Liver (tissue), 9 donors: ENCODE results near the gene RNF31. TPM values are rescaled to one million over a fixed set of nuclear protein-coding genes. Genes with fewer than 3 reads are reported as not detected.

Source experiments
- DNase-seq: peaks from one replicate; pipeline ENCODE4 v3.0.0-alpha.2; 2017; ENCODE audit warnings: low spot score
- H3K27ac ChIP-seq, 2 donors: one replicate each; pipeline ENCODE4 v1.7.0; 2013; ENCODE audit warnings: inconsistent platforms in 2 of 2, low read length in 2 of 2, control low read depth in 1 of 2, low read depth in 1 of 2, mild to moderate bottlenecking in 1 of 2
- H3K27me3 ChIP-seq, 4 donors: one replicate each; pipeline versions ENCODE4 v1.6.1 to v1.7.0; 2013; ENCODE audit warnings: low read length in 3 of 4, inconsistent platforms in 1 of 4, mild to moderate bottlenecking in 1 of 4, moderate library complexity in 1 of 4; ENCODE audit not compliant: control insufficient read depth in 4 of 4, insufficient read depth in 4 of 4
- H3K36me3 ChIP-seq, 4 donors: one replicate each; pipeline versions ENCODE4 v1.6.1 to v1.7.0; 2013; ENCODE audit warnings: low read length in 3 of 4, mild to moderate bottlenecking in 3 of 4, low read depth in 1 of 4, moderate library complexity in 1 of 4; ENCODE audit not compliant: control insufficient read depth in 4 of 4, insufficient read depth in 3 of 4
- H3K4me1 ChIP-seq, 4 donors: one replicate each; pipeline versions ENCODE4 v1.6.1 to v1.7.0; 2013; ENCODE audit warnings: low read length in 3 of 4, mild to moderate bottlenecking in 3 of 4, moderate library complexity in 1 of 4; ENCODE audit not compliant: control insufficient read depth in 4 of 4, insufficient read depth in 4 of 4
- H3K4me3 ChIP-seq, 3 donors: one replicate each; pipeline versions ENCODE4 v1.6.1 to v1.7.0; 2013; ENCODE audit warnings: low read length in 3 of 3, control low read depth in 1 of 3, low read depth in 1 of 3, mild to moderate bottlenecking in 1 of 3
- H3K9ac ChIP-seq, 2 donors: one replicate each; pipeline ENCODE4 v1.7.0; 2013; ENCODE audit warnings: low read length in 2 of 2, mild to moderate bottlenecking in 2 of 2, moderate library complexity in 2 of 2, control low read depth in 1 of 2, low read depth in 1 of 2
- H3K9me3 ChIP-seq, 4 donors: one replicate each; pipeline versions ENCODE4 v1.6.1 to v1.7.0; 2013; ENCODE audit warnings: low read length in 3 of 4; ENCODE audit not compliant: control insufficient read depth in 4 of 4
- ATF3 ChIP-seq: IDR thresholded peaks from 2 replicates; pipeline ENCODE4 v1.6.1; 2016; ENCODE audit warnings: antibody characterized with exemption
- CTCF ChIP-seq: fragments of 150-350 bp; IDR thresholded peaks from 2 replicates; pipeline ENCODE4 v1.5.1; 2017; ENCODE audit warnings: improper control_type of control experiment, low read depth, low read length; ENCODE audit not compliant: missing input control
- EGR1 ChIP-seq, 2 donors: IDR thresholded peaks; 2 replicates each; pipeline ENCODE4 v1.6.1; 2016 to 2018; ENCODE audit warnings: antibody characterized with exemption in 2 of 2, low read depth in 2 of 2
- FOXA1 ChIP-seq: IDR thresholded peaks from 2 replicates; pipeline ENCODE4 v1.6.1; 2016; ENCODE audit warnings: antibody characterized with exemption
- FOXA2 ChIP-seq: IDR thresholded peaks from 2 replicates; pipeline ENCODE4 v1.6.1; 2016; ENCODE audit warnings: antibody characterized with exemption
- GABPA ChIP-seq, 2 donors: IDR thresholded peaks in 1 of 2; conservative IDR thresholded peaks in 1 of 2; 2 replicates each; pipeline ENCODE4 v1.6.1; 2016; ENCODE audit warnings: antibody characterized with exemption in 2 of 2, mild to moderate bottlenecking in 1 of 2, moderate library complexity in 1 of 2
- HNF4A ChIP-seq, 2 donors: conservative IDR thresholded peaks; 2 replicates each; pipeline ENCODE4 v1.6.1; 2016; ENCODE audit warnings: antibody characterized with exemption in 2 of 2, mild to moderate bottlenecking in 2 of 2
- HNF4G ChIP-seq: IDR thresholded peaks from 2 replicates; pipeline ENCODE4 v1.6.1; 2016; ENCODE audit warnings: antibody characterized with exemption
- JUND ChIP-seq, 2 donors: IDR thresholded peaks; 2 replicates each; pipeline ENCODE4 v1.6.1; 2016; ENCODE audit warnings: antibody characterized with exemption in 2 of 2
- NR2F2 ChIP-seq: IDR thresholded peaks from 2 replicates; pipeline ENCODE4 v1.6.1; 2016; ENCODE audit warnings: antibody characterized with exemption
- RAD21 ChIP-seq, 2 donors: IDR thresholded peaks; 2 replicates each; pipeline ENCODE4 v1.6.1; 2016; ENCODE audit warnings: antibody characterized with exemption in 2 of 2, mild to moderate bottlenecking in 2 of 2
- RXRA ChIP-seq, 2 donors: IDR thresholded peaks; 2 replicates each; pipeline ENCODE4 v1.6.1; 2017 to 2018; ENCODE audit warnings: antibody characterized with exemption in 2 of 2, mild to moderate bottlenecking in 1 of 2
- SP1 ChIP-seq: IDR thresholded peaks from 2 replicates; pipeline ENCODE4 v1.6.1; 2018; ENCODE audit warnings: antibody characterized with exemption, mild to moderate bottlenecking
- TAF1 ChIP-seq: conservative IDR thresholded peaks from 2 replicates; pipeline ENCODE4 v1.6.1; 2016; ENCODE audit warnings: antibody characterized with exemption, mild to moderate bottlenecking
- YY1 ChIP-seq: IDR thresholded peaks from 2 replicates; pipeline ENCODE4 v1.6.1; 2016; ENCODE audit warnings: antibody characterized with exemption, mild to moderate bottlenecking
- WGBS: extraction: QIAGEN DNeasy Blood & Tissue Kit; methylation state at CpG from one replicate; pipeline ENCODE4 v1.1.7; 2013; 5-methylcytosine and 5-hydroxymethylcytosine counted together
- polyA plus RNA-seq, 2 donors: library from polyadenylated mRNA; stranded (reverse) in 1 of 2; unstranded in 1 of 2; fragments of 200-250 nt in 1 of 2; fragments of >200 nt in 1 of 2; fragmentation: Nextera tagmentation in 1 of 2; extraction: Ambion mirVana in 1 of 2; gene quantifications; one replicate each; pipeline versions ENCODE4 v1.2.1 to v1.2.3, GENCODE V29; 2013 to 2015
- total RNA-seq, 2 donors: library from RNA; depleted of rRNA; stranded (reverse); fragments of >200 nt; gene quantifications; one replicate each; pipeline ENCODE4 v1.2.3, GENCODE V29; 2014
- TF ChIP-seq, protein P1 (sequence below): IDR thresholded peaks from 2 replicates; pipeline ENCODE4 v1.6.1; 2016; ENCODE audit warnings: antibody characterized with exemption
- TF ChIP-seq, protein P2 (sequence below): IDR thresholded peaks from 2 replicates; pipeline ENCODE4 v1.6.1; 2016; ENCODE audit warnings: antibody characterized with exemption
- TF ChIP-seq, protein P3 (sequence below): IDR thresholded peaks from 2 replicates; pipeline ENCODE4 v1.6.1; 2016; ENCODE audit warnings: antibody characterized with exemption, mild to moderate bottlenecking
- donor health status: healthy.
- donor health status: healthy.
- donor health status: healthy.
- donor health status: healthy.
- donor health status: healthy.

The RNF31 gene
- total and polyA plus RNA-seq, 4 donors, result 16.3 to 36.0 (median 20.9) TPM

- Histone ChIP-seq H3K27ac (peak overlapping the region; percentile 99 to 100), H3K9me3 (no peaks in the 10 kb centered on the region), H3K4me3 (peak overlapping the region; percentile 55 to 94 (median 90)), H3K9ac (peak overlapping the region; percentile 94 to 97), H3K4me1 (peaks cover 4 to 51% (median 42%) of the 10 kb centered on the region in 4 donors), H3K36me3 (peaks cover 2 to 13% (median 11%) of the 10 kb centered on the region in 4 donors), H3K27me3 (no peaks in the 10 kb centered on the region)
- under 1% methylated on average over 42 of the region's 42 CpGs for WGBS
- TF ChIP-seq, protein P1, sequence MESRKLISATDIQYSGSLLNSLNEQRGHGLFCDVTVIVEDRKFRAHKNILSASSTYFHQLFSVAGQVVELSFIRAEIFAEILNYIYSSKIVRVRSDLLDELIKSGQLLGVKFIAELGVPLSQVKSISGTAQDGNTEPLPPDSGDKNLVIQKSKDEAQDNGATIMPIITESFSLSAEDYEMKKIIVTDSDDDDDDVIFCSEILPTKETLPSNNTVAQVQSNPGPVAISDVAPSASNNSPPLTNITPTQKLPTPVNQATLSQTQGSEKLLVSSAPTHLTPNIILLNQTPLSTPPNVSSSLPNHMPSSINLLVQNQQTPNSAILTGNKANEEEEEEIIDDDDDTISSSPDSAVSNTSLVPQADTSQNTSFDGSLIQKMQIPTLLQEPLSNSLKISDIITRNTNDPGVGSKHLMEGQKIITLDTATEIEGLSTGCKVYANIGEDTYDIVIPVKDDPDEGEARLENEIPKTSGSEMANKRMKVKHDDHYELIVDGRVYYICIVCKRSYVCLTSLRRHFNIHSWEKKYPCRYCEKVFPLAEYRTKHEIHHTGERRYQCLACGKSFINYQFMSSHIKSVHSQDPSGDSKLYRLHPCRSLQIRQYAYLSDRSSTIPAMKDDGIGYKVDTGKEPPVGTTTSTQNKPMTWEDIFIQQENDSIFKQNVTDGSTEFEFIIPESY, result peak; percentile 78
- TF ChIP-seq EGR1 (IDR thresholded peaks at IDR 0.05; ENCODE audit: low read depth in 2 of 2) (peak; percentile 82 to 94), SP1 (peak; percentile 94), GABPA (IDR thresholded peaks at IDR 0.05 in 1 of 2, conservative IDR thresholded peaks at IDR 0.05 in 1 of 2) (peak; percentile 68 to 84), FOXA1 (peak; percentile 90), RXRA (IDR thresholded peaks at IDR 0.05) (peak; percentile 99), RAD21 (IDR thresholded peaks at IDR 0.05) (peak in 1 of 2 donors; percentile 59), HNF4G (peak; percentile 98), ATF3 (peak; percentile 76), YY1 (peak; percentile 28), JUND (IDR thresholded peaks at IDR 0.05) (peak; percentile 61 to 89), HNF4A (conservative IDR thresholded peaks at IDR 0.05) (peak; percentile 97 to 98), CTCF (no peak), TAF1 (peak; percentile 96), FOXA2 (peak; percentile 49), NR2F2 (peak; percentile 25)
- TF ChIP-seq, protein P2, sequence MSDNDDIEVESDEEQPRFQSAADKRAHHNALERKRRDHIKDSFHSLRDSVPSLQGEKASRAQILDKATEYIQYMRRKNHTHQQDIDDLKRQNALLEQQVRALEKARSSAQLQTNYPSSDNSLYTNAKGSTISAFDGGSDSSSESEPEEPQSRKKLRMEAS, result peak; percentile 63
- TF ChIP-seq, protein P3, sequence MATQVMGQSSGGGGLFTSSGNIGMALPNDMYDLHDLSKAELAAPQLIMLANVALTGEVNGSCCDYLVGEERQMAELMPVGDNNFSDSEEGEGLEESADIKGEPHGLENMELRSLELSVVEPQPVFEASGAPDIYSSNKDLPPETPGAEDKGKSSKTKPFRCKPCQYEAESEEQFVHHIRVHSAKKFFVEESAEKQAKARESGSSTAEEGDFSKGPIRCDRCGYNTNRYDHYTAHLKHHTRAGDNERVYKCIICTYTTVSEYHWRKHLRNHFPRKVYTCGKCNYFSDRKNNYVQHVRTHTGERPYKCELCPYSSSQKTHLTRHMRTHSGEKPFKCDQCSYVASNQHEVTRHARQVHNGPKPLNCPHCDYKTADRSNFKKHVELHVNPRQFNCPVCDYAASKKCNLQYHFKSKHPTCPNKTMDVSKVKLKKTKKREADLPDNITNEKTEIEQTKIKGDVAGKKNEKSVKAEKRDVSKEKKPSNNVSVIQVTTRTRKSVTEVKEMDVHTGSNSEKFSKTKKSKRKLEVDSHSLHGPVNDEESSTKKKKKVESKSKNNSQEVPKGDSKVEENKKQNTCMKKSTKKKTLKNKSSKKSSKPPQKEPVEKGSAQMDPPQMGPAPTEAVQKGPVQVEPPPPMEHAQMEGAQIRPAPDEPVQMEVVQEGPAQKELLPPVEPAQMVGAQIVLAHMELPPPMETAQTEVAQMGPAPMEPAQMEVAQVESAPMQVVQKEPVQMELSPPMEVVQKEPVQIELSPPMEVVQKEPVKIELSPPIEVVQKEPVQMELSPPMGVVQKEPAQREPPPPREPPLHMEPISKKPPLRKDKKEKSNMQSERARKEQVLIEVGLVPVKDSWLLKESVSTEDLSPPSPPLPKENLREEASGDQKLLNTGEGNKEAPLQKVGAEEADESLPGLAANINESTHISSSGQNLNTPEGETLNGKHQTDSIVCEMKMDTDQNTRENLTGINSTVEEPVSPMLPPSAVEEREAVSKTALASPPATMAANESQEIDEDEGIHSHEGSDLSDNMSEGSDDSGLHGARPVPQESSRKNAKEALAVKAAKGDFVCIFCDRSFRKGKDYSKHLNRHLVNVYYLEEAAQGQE, result peak; percentile 78
- DNase-seq, result peak; percentile 86
These were observed 33.3 kb upstream of the RNF31 start for GRCh38 chr14:24113801-24114531.
